Cerebellar cortex (tissue), 1 donor: Measurements from ENCODE around the gene ANKRD35.
"Not testable (repeated sequence)": the region's sequence is repeated elsewhere in the genome, so short reads cannot be mapped to it uniquely, and the experiment has no call there.

Experiments used
- DNase-seq: peaks from one replicate; pipeline ENCODE4 v3.0.0-alpha.2; 2015; ENCODE audit warnings: low spot score

Gene ANKRD35

DNA sequence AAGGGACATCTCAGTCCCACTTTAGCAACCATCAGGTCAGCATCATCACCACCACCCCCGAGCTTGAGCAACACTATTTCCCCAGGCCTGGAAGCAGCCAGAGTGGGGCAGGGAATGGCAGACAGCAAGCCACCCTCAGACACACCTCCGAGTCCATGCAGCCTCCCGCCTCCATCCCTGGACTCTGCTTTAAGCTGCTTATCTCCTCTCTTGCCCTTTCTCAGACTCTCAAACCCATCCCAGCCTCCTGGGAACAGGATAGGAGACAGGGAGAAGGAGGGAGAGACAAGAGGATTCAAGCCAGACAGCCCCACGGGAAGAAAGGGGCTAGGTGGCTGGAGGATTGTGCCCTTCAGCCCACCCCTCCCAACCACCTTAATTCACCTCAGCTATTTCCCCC, 28.5 kb downstream of the ANKRD35 start:
- DNase-seq: no peak

- DNase-seq: no peak
Measured at GRCh38 chr1:145855426-145855948, 30.2 kb downstream of the ANKRD35 start.

DNA sequence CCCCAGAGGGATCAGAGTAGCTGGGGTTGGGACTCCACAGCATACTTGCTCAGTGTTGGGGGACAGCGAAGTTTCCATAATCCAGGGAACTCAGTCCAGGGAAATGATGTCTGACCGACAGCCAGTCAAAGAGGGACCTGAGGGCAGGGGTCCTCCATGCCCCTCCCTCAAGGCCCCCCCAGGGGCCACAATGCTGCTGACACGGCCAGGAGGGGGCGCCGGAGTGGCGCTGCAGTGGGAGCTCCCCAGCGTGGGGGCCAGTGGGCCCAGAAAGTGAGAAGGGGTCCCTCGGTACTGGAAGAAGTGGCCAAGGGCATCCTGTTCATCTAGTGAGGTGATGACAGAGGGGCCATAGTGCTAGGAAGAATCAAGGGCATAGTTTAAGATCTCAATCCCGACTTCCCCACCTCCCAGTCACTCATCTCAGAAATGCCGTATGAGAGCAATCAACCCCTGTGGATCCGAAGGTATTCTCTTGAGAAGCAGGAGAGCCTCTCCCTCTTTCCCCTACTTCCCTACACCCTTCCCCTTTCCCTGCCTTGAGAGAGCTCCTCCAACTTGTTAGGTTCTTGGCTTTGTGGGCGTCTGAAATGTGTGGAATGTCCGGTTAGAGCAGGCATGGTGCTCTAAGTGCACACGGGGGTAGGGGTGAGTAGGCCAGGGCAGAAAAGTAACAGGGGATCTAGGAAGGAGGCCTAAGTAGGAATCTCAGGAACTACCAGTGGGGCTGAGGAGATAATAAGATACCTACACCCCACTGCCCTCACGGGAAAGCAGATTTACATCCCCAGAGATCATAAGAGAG, 36.1 kb downstream of the ANKRD35 start:
- DNase-seq: no peak

DNA sequence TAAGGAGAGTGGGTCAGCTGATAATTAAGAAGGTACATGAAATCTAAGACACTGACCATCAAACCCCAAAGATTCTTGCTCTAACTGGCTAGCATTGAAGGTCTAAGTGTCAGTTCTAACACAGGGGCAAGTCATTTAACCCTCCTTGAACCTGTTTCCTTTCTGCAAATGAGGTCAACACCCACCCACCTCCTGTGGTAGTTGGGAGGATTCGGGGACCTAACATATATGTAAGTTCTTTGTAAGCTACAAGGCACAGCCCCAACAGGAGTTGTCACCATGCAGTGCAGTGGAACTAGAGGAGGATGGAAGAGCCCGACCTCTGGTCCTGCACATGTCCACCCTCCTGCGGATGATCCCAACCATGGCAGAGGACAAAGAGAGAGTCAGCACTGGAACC, 37.8 kb downstream of the ANKRD35 start:
- DNase-seq: no peak

DNA sequence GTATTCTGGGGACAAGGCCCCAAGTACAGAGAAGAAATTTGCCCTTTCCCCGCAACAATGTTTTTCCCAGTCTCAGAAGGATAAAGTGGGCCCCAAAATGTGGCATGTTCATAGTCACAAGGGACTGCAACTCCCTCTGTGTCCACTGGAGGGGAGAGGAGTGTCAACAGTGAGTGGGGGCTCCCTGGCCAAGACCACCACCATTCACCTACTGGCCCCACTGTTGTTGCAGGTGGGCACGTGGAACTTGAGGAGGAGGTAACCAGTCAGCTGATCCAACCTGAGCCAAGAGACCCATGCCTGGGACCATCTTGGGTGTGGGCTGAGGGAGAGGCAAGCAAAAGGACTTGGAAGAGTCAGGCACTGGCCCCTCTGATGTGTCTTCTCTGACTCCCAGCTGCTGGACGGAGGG, 39.5 kb downstream of the ANKRD35 start:
- peak; percentile 50 for DNase-seq

- DNase-seq: peak; percentile 78
Measured at GRCh38 chr1:145845514-145846161, 40.0 kb downstream of the ANKRD35 start, which contains the start of gene NUDT17. Gene NUDT17, plus strand, starts transcription at chr1:145845630. Its CDS starts 11 bp downstream, at chr1:145845641.

GRCh38 chr1:145845144-145845513, 40.5 kb downstream of the ANKRD35 start:
- DNase-seq: no peak

- no peak for DNase-seq
Measured at GRCh38 chr1:145843031-145843430, 42.6 kb downstream of the ANKRD35 start.

GRCh38 chr1:145837656-145838055, 48.0 kb downstream of the ANKRD35 start:
- no peak for DNase-seq

DNA sequence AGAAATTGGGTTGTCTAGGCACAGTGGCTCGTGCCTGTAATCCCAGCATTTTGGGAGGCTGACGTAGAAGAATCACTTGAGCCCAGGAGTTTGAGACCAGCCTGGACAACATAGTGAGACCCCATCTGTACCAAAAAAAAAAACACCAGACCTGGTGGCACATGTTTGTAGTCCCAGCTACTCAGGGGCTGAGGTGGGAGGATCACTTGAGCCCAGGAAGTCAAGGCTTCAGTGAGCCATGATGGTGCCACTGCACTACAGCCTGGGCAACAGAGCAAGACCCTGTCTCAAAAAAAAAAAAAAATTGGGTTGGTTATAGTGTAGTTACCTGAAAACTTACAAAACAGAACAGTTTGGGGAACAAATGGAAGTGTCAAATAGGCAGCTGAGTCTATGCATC, 54.9 kb downstream of the ANKRD35 start:
- DNase-seq: not testable (repeated sequence)

DNA sequence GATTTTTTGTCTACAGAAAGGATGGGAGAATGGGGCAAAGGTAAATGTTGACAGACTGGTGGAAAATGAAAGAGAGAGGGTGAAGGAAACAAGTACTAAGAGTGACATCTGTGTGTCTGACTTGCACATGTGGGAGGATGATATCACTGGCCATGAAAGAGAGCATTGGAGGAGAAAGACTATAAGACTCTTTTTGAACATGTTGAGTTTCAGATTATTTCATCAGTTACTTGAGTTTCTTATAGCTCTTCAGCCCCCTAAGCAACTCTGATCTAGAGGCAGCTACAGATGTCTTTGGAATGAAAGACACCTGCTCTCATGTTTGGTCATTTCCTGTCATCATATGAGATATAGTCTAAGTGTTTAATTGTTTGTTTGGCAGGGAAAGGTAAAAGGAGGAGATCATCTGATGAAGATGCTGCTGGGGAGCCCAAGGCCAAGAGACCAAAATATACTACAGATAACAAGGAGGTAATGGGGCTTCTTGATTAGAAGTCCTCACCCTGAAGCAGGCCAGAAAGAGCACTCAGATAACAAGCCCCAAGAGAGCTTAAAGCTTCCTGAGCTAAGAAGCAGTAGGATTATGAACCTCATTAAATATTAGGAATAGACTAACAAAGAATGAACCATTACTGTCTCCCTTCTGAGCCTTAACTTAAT, 57.2 kb downstream of the ANKRD35 start:
- no peak for DNase-seq

GRCh38 chr1:145827966-145828365, 57.7 kb downstream of the ANKRD35 start:
- no peak for DNase-seq

GRCh38 chr1:145826030-145826429, 59.6 kb downstream of the ANKRD35 start:
- DNase-seq: no peak

GRCh38 chr1:145824499-145824842, 61.2 kb downstream of the ANKRD35 start:
- DNase-seq: no peak

- DNase-seq: peak; percentile 94
Measured at GRCh38 chr1:145823565-145824498, 61.8 kb downstream of the ANKRD35 start, which contains the start of the genes POLR3C and RNF115. Gene POLR3C, plus strand, starts transcription at chr1:145824200. Its CDS starts 1,577 bp downstream, at chr1:145825777. Gene RNF115, minus strand, starts transcription at chr1:145824095. Its CDS starts 222 bp downstream, at chr1:145823873.

GRCh38 chr1:145822779-145823331, 62.8 kb downstream of the ANKRD35 start:
- DNase-seq: not testable (repeated sequence)

- DNase-seq: not testable (repeated sequence)
Measured at GRCh38 chr1:145818095-145818494, 67.6 kb downstream of the ANKRD35 start.
